GF-D8 (cell line): ENCODE data around the gene ZNF124.
"Not testable (repeated sequence)": the region's sequence is repeated elsewhere in the genome, so short reads cannot be mapped to it uniquely, and the experiment has no call there.

ENCODE experiments used
- DNase-seq: peaks from one replicate; lab custom pipeline; 2025; lab: John Stamatoyannopoulos, UW

ZNF124 gene

GRCh38 chr1:247172996-247173395 lies 1.2 kb upstream of the ZNF124 start:
- peak; percentile 84 for DNase-seq

GRCh38 chr1:247171443-247171842 lies 377 bp downstream of the ZNF124 start:
- DNase-seq: not testable (repeated sequence)

GRCh38 chr1:247165674-247166073 lies 6.1 kb downstream of the ZNF124 start:
- no peak for DNase-seq

GRCh38 chr1:247164694-247165093 lies 7.1 kb downstream of the ZNF124 start:
- DNase-seq: no peak

GRCh38 chr1:247156787-247157232 lies 15.0 kb downstream of the ZNF124 start:
- DNase-seq: no peak

GRCh38 chr1:247147781-247148180 lies 24.0 kb downstream of the ZNF124 start:
- no peak for DNase-seq

GRCh38 chr1:247147120-247147519 lies 24.7 kb downstream of the ZNF124 start:
- not testable (repeated sequence) for DNase-seq

- DNase-seq: no peak
Observed at GRCh38 chr1:247146671-247147070, 25.1 kb downstream of the ZNF124 start.

- no peak for DNase-seq
Observed at GRCh38 chr1:247145279-247145678, 26.5 kb downstream of the ZNF124 start.

GRCh38 chr1:247139557-247139956 lies 32.3 kb downstream of the ZNF124 start:
- DNase-seq: not testable (repeated sequence)

GRCh38 chr1:247131236-247131635 lies 40.6 kb downstream of the ZNF124 start:
- no peak for DNase-seq

GRCh38 chr1:247127519-247128282 lies 44.1 kb downstream of the ZNF124 start:
- peak; percentile 28 for DNase-seq

GRCh38 chr1:247126601-247127000 lies 45.2 kb downstream of the ZNF124 start:
- not testable (repeated sequence) for DNase-seq

GRCh38 chr1:247126166-247126565 lies 45.7 kb downstream of the ZNF124 start:
- not testable (repeated sequence) for DNase-seq

- no peak for DNase-seq
Observed at GRCh38 chr1:247121382-247121781, 50.4 kb downstream of the ZNF124 start.

- DNase-seq: not testable (repeated sequence)
Observed at GRCh38 chr1:247120408-247120668, 51.5 kb downstream of the ZNF124 start.

GRCh38 chr1:247119600-247120407 lies 52.0 kb downstream of the ZNF124 start:
- DNase-seq: no peak

- DNase-seq: no peak
Observed at GRCh38 chr1:247118946-247119446, 52.8 kb downstream of the ZNF124 start.

GRCh38 chr1:247115545-247115944 lies 56.3 kb downstream of the ZNF124 start:
- DNase-seq: no peak

- no peak for DNase-seq
Observed at GRCh38 chr1:247115141-247115510, 56.7 kb downstream of the ZNF124 start.

GRCh38 chr1:247114351-247115140 lies 57.3 kb downstream of the ZNF124 start:
- DNase-seq: no peak

- DNase-seq: no peak
Observed at GRCh38 chr1:247113733-247114271, 58.0 kb downstream of the ZNF124 start.
